ENCODE measurements around the gene OFD1.
"Not testable (repeated sequence)": the region's sequence is repeated elsewhere in the genome, so short reads cannot be mapped to it uniquely, and the experiment has no call there.

The OFD1 gene

DNA sequence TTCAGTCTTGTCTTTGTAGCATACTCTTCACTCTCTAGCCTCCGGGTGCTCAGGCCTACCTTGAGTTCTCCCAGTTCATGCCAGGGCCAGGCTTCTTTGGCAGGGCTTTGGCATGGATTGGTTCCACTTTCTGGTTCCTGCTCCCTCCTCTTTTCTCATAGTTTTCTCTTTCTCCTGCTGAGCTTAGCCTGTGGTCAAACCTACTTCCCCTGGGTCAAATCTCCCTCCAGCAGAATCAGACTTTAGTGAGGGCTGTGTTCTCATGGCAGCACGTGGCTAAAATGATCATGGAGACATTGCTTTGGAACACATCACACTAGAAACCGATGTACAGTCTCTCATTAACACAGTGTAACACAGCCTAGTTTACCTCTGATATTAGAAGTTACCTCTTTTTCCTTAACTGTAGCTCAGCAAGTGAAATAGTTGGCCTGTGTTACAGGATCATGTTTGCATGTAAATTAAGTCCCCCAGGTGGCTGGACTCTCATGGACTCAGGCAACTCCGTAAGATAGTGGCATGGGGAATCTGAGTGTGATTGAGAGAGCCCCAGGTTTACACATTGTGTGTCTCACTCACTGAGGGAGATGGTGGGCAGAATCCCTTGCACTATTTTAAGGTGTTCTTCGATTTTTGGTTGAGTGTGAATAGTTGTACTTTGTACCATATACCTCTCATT is 32.3 kb upstream of the OFD1 start:
- no peak for DNase-seq

GRCh38 chrX:13703135-13703534 is 31.4 kb upstream of the OFD1 start:
- no peak for DNase-seq

DNA sequence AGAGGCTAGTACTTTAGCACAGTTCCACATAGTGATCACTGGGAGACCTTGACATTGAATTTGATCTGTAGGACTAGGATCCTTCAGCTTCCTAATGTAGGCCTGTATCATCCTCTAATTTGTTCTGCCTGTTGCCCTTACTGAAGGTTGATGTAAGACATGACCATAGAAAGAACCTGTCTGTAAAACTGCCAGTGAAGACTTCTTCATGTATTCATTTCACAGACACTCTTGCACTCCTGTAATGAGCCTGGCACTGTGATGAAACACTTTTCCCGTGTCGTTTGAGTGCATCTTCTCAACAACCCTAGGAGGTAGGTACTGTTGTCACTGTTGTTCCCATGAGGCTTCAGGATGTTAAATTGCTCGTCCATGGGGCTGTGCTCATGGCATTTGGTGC is 31.0 kb upstream of the OFD1 start:
- no peak for DNase-seq

GRCh38 chrX:13711141-13711540 is 23.4 kb upstream of the OFD1 start:
- DNase-seq: no peak

DNA sequence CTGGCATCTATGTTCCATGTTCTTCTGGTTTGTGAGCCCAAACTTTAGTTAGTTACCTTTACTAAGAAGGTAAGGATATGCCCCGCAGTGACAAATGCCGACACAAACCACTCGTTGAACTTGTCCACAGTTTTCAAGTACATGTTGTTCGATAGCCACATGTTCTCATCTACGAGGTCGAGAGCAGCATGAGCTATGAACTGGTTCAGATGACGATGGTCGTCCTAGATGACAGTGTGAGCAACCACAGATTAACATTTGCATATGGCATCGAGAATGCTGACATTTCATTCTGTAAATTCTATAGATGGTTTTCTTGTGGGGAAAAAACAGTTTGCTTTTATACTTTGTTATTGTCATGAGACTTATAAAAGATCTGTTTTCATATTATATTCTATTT is 18.1 kb upstream of the OFD1 start:
- no peak for DNase-seq

GRCh38 chrX:13716905-13717304 is 17.6 kb upstream of the OFD1 start:
- DNase-seq: no peak

DNA sequence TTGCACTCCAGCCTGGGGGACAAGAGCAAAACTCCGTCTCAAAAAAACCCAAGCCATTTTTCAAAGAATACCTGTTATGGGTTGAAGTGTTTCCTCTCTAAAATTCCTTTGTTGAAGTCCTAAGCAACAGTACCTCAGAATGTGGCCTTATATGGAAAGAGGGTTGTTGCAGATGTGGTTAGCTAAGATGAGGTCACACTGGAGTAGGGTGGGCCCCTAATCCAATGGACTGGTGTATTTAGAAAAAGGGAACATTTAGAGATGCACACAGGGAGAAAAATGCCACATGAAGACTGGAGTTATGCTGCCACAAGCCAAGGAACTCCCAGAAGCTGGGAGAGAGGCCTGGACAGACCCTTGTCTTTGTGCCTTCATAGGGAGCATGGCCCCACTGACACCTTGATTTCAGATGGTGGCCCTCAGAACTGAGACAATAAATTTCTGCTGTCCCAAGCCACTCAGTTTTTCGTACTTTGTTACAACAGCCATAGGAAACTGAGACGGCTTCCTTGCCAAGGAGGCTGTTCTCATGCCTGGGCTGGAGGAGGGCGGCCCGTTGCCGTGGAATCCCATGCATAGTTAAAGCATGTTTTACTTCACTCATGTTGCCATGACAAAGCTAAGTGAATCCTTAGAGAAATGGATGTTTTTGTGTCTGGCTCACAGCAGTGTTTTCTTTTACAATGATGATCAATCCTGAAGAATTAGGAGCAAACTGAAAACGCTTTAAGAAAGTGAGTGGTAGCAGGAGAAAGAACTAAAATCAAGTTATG is 16.7 kb upstream of the OFD1 start:
- no peak for DNase-seq

- DNase-seq: no peak
These were observed 15.2 kb upstream of the OFD1 start for GRCh38 chrX:13719192-13719856.

- no peak for DNase-seq
These were observed 13.2 kb upstream of the OFD1 start for GRCh38 chrX:13721371-13721770.

GRCh38 chrX:13721819-13722519 is 12.6 kb upstream of the OFD1 start:
- DNase-seq: no peak

GRCh38 chrX:13724878-13725277 is 9.7 kb upstream of the OFD1 start:
- not testable (repeated sequence) for DNase-seq

- not testable (repeated sequence) for DNase-seq
These were observed 8.0 kb upstream of the OFD1 start for GRCh38 chrX:13726583-13726982.

DNA sequence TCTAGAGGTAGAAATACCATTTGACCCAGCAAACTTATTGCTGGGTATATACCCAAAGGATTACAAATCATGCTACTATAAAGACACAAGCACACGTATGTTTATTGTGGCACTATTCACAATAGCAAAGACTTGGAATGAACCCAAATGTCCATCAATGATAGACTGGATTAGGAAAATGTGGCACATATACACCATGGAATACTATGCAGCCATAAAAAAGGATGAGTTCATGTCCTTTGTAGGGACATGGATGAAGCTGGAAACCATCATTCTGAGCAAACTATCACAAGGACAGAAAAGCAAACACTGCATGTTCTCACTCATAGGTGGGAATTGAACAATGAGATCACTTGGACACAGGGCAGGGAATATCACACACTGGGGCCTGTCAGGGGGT is 4.0 kb upstream of the OFD1 start:
- not testable (repeated sequence) for DNase-seq

- DNase-seq: no peak
These were observed 2.1 kb upstream of the OFD1 start for GRCh38 chrX:13732246-13733067.

- DNase-seq: no peak
These were observed 1.0 kb upstream of the OFD1 start for GRCh38 chrX:13733506-13733905.

DNA sequence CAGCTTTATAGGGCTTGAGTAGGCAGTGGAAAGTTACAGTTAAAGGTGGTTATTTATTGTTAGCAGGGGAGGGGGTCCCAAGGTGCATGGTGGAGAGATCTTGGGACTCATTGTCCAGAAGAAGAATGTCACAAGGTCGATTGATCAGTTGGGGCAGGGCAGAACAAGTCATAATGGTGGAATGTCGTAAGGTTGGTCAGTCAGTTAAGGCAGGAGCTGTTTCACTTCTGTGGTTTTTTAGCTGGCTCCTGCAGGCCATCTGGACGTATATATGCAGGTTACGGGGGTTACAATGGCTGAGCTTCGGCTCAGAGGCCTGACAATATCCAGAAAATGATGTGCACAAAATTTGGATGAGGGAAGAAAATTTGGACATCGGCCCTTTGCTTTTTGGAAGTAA is 7.1 kb downstream of the OFD1 start:
- DNase-seq: no peak

DNA sequence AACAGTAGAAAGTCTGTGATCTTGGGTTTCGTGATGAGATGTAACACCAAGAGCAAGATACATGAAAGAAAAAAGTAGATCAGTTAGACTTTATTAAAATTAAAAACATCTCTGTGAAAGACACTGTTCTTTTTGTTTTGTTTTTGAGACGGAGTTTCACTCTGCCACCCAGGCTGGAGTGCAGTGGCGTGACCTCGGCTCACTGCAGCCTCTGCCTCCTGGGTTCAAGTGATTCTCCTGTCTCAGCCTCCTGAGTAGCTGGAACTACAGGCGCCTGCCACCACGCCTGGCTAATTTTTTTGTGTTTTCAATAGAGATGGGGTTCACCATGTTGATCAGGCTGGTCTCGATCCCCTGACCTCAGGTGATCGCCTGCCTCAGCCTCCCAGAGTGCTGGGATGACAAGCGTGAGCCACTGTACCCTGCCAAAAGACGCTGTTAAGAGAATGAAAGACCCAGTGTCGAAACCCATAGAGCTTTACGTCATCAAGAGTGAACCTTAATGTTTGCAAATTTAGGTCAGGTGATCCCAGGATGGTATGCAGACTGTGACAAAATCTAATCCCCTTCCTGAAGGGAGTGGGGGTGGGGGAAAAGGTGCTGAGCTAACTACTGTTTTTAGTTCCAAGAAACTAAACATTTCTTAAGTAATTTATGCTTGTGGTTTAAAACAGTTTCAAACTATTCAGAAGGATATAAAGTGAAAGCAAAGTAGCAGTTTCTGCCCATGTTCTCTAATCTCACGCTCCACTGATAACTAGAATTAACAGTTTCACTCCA is 8.0 kb downstream of the OFD1 start:
- no peak for DNase-seq

DNA sequence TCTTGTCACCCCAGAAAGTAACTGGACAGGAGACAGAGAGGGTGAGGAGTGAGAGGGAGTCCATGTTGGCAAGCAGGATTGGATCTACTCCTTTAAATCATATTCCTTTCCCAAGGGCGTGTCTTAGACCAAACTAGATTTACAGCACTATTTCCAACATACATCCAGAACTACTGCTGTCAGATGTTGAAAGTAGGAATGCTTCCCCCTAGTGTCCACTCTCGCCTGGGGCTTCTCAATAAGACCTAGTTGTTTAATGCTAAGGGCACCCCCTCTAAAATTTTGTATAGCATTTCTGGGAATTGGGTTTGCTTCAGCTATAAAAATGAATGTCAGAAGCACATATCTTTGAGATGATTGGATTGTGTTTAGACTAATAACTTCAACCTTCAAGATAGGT is 13.3 kb downstream of the OFD1 start:
- no peak for DNase-seq

DNA sequence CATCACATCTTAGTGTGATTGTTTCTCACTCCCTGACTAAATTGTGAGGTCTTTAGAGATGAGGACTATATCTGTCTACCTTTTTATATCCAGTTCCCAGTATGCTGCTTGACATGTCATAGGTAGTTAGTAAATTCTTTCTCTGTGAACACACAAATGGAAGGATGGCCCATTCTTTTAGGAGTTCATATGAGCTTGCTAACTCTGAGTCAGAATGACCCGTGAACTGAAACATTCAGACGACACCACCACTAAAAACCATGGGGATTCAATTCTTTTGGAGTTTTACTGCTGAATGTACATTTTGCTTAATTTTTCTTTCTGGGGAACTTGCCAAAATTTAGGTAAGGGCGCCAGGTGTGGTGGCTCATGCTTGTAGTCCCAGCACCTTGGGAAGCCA is 13.9 kb downstream of the OFD1 start:
- no peak for DNase-seq

- DNase-seq: peak; percentile 9
These were observed 15.7 kb downstream of the OFD1 start for GRCh38 chrX:13750204-13750603.

- no peak for DNase-seq
These were observed 16.3 kb downstream of the OFD1 start for GRCh38 chrX:13750812-13751211.

DNA sequence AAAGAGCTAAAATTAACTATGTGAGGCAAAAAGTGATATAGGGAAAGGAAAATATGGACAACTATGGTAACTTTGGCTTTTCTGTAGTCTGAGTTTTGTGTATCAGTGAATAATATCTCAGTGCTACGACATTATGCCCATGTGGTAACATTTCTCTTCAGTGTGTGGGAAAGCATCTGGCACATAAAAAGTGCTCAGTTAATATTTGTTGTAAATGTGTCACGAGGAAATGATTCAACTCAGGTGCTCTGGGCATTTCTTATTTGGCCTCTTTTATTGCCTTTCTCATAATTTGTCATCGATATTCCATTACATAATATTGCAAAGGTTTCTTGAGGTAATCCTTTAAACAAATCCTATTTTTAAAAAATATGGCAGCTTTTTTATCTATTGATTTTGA is 17.6 kb downstream of the OFD1 start:
- DNase-seq: no peak
